Myocyte (in vitro differentiated cells): ENCODE measurements around the gene BLTP1. TPM values are rescaled to one million over a fixed set of nuclear protein-coding genes. Genes with fewer than 3 reads are reported as not detected.
"Not testable (repeated sequence)": the region's sequence is repeated elsewhere in the genome, so short reads cannot be mapped to it uniquely, and the experiment has no call there.

ENCODE experiments used
- DNase-seq: peaks from one replicate; pipeline ENCODE4 v3.0.0-alpha.2; 2012; ENCODE audit warnings: low read depth
- polyA plus RNA-seq: library from polyadenylated mRNA; unstranded; fragments of >200 nt; gene quantifications from one replicate; pipeline ENCODE4 v1.2.1, GENCODE V29; 2012; ENCODE audit warnings: missing spikeins
- total RNA-seq: library from RNA; depleted of rRNA; stranded (reverse); fragments of >200 nt; gene quantifications from 2 replicates; pipeline ENCODE4 v1.2.3, GENCODE V29; 2014

The BLTP1 gene
- total RNA-seq, result 61.9 and 68.4 TPM in 2 replicates
- polyA plus RNA-seq, result 12.2 TPM

- peak; percentile 89 for DNase-seq
Observed at GRCh38 chr4:122151982-122152710, at the start of gene BLTP1. Gene BLTP1 (plus strand): TSS chr4:122152331. CDS start chr4:122170648, 18,317 bp downstream.

GRCh38 chr4:122104184-122104583 lies 47.9 kb upstream of the BLTP1 start:
- no peak for DNase-seq

GRCh38 chr4:122107680-122108079 lies 44.5 kb upstream of the BLTP1 start:
- DNase-seq, result no peak

GRCh38 chr4:122110304-122110703 lies 41.8 kb upstream of the BLTP1 start:
- not testable (repeated sequence) for DNase-seq

- peak; percentile 41 for DNase-seq
Observed at GRCh38 chr4:122117743-122118142, 34.4 kb upstream of the BLTP1 start.

GRCh38 chr4:122118243-122118642 lies 33.9 kb upstream of the BLTP1 start:
- DNase-seq, result no peak

- DNase-seq, result no peak
Observed at GRCh38 chr4:122119739-122120138, 32.4 kb upstream of the BLTP1 start.

- DNase-seq, result no peak
Observed at GRCh38 chr4:122121593-122121992, 30.5 kb upstream of the BLTP1 start.

GRCh38 chr4:122122083-122122482 lies 30.0 kb upstream of the BLTP1 start:
- no peak for DNase-seq

- no peak for DNase-seq
Observed at GRCh38 chr4:122129061-122129460, 23.1 kb upstream of the BLTP1 start.

- no peak for DNase-seq
Observed at GRCh38 chr4:122131562-122132157, 20.5 kb upstream of the BLTP1 start.

- no peak for DNase-seq
Observed at GRCh38 chr4:122132891-122133290, 19.2 kb upstream of the BLTP1 start.

- DNase-seq, result no peak
Observed at GRCh38 chr4:122139139-122139538, 13.0 kb upstream of the BLTP1 start.

GRCh38 chr4:122140834-122141233 lies 11.3 kb upstream of the BLTP1 start:
- no peak for DNase-seq

- DNase-seq, result no peak
Observed at GRCh38 chr4:122142687-122143086, 9.4 kb upstream of the BLTP1 start.

- no peak for DNase-seq
Observed at GRCh38 chr4:122146652-122147051, 5.5 kb upstream of the BLTP1 start.

GRCh38 chr4:122150931-122151330 lies 1.2 kb upstream of the BLTP1 start:
- DNase-seq, result no peak

GRCh38 chr4:122152711-122153226 lies 638 bp downstream of the BLTP1 start:
- peak; percentile 69 for DNase-seq

GRCh38 chr4:122156819-122157218 lies 4.7 kb downstream of the BLTP1 start:
- no peak for DNase-seq

GRCh38 chr4:122163301-122163700 lies 11.2 kb downstream of the BLTP1 start:
- no peak for DNase-seq

GRCh38 chr4:122163767-122164166 lies 11.6 kb downstream of the BLTP1 start:
- no peak for DNase-seq

- DNase-seq, result no peak
Observed at GRCh38 chr4:122167369-122167768, 15.2 kb downstream of the BLTP1 start.

GRCh38 chr4:122170775-122171174 lies 18.6 kb downstream of the BLTP1 start:
- DNase-seq, result no peak
